NCI-H1105 (cell line): ENCODE data around the gene LACC1.

Experiments
- DNase-seq: peaks from one replicate; lab custom pipeline; 2025; lab: John Stamatoyannopoulos, UW

Gene LACC1

DNA sequence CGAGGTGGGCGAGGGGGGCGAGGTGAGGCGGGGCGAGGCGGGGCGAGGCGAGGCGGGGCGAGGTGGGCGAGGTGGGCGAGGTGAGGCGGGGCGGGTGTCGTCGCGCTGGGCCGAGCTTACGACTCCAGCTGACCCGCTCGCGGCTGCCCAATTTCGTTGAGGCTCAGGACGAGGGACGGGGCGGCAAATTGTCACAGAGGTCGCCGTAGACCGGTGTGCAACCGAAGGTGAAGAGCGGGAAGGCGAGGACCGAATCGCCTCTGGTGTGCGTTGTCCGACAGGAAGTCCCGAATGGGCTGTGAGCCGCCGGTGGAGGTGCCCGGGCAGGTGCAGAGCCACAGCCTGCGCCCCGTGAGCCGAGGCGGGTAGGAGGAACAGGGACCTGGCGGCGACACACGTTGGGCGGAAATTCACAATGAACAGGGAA lies at the start of gene LACC1:
TSS of gene LACC1 (plus strand) at position 150 of the 427 bp plus-strand sequence. CDS start 1,082 bp downstream, outside the sequence.
- no peak for DNase-seq

DNA sequence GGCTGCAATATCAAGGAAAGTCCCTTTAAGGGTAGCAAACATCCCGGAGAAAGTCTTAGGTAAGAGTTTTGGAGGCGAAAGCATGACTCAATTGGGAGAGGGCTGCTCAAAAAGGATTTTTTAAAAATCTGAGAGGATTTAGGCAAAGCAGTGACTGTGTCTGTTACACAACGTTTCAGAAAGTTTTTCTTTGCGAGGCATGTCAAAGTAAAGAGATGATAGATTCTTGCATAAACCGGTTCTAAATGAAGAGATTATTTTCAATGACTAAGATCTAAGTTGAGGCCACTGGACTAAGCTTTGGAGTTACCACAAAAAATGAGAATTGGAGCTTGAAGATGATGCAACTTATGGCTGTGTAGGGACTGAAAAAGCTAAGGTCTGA lies 49.2 kb upstream of the LACC1 start:
- DNase-seq = no peak

DNA sequence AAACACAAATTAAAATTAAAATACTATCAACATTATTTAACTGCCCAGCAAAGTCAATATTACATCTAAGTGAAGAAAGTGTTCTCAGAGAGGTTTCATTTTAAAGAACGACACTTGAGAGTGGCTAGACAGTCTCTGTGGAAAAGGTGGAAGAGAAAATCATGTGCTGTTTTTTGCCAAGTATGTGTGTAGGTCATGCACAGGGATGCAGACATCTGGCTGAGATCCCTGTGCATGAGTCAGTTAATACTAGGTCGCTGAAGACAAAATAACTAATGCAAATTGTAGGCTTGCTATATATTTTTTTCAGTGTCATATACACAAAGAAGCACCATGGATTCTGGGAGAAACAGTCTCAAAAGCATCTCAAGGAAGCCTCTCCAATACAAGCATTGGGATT lies 48.6 kb upstream of the LACC1 start:
- no peak for DNase-seq

DNA sequence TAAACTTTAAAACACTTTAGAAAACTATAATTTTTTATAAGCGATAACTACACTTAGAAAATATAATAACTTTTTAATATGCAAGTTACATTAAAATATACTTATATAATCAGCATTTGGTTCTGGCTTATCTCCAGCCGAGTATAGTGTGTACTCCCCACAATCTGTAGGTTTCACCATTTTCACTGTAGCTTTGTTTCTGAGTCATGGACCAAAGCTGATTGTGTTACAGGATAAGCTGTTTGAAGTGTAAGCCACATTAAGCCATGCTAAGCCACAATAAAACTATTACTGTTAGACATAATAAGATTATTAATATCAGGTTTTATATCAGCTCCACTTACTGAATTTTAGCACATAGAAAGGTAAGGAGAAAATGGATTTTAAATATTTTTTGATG lies 44.0 kb upstream of the LACC1 start:
- DNase-seq = no peak

DNA sequence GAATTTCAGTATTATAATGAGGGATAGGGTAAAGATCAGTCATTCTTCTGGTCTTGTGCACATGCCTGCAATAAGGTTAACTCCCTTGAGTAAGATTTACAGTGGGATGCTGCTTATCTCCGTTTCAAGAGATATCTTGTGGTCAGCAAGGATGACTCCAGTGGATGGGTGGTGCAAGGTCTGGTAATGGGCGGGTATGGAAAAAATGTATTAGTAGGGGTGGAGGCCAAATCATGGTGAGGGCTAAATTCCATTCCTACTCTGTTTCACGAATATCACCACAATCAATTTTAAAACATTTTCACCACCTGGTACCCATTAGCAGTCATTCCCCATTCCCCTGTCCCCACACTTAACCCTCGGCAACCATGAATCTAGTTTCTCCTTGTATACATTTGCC lies 40.8 kb upstream of the LACC1 start:
- no peak for DNase-seq

DNA sequence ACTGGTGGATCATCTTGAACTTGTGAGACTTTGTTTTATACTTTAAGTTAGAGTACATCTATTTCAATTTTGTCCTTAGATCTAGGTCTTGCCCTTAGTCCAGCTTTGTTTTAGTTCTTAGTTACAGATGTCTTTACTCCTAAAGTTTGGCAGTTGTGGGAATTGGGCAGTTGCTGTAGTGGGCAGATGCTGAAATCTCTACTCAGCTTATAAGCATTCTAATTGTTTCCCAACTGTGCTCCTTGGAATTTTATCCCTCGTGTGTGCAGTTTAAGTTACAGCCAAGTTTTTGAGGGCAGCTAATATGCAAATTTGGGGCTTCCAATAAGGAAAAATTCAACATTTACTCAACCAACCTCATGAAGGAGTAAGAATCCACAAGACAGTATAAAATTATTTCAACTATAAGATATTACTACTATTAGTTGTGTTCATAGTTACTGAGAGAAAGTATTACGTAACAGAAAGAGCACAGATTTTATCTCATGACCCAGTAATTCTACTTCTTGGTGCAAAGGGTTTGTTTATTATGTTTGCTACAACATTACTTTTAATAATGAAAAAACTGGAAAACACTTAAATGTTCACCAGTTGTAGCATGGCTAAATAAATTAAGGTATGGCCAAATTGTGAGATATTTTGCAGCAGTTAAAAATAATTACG lies 33.1 kb upstream of the LACC1 start:
- DNase-seq = no peak

DNA sequence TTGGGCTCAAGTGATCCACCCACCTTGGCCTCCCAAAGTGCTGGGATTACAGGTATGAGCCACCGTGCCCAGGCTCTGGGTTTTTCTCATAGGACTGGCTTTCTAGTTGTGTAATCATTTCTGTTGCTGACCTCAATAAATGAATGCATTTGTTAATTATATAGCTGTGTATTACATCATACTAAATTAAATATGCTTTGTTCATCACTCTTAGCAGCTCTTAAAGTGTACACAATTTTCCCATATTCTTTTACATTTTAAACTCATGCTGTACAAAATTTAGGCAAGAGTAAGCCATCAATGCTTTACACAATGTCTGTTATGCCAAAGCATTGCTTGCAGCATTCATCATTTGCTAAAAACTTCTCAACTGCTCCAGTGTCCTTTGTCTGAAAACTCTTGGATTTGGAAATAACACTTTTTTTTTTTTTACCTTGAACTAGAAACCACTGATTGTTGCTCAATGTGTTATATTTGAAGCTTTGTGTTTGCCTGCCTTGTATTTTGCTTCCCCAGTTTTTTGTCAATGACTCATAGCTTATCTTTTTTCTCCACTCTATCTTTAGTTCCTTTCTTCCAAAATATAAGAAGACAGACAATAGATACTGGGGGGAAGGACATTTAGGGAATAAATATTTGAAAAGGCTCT lies 31.6 kb upstream of the LACC1 start:
- no peak for DNase-seq

DNA sequence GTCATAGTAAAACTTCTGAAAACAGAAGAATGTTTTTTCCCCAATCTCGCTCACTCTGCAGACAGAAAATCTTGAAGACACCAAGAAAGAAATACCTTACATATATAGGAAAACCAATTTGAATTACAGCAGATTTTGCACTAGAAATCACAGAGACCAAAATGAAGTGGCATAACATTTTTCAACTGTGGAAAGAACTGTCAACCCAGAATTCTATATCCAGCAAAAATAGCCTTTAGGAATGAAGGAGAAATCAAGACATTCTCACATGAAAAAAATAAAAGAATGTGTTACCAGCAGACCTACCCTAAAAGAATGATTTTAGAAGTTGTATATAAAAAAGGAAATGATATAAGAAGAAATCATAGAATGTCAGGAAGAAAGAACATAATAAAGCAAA lies 28.8 kb upstream of the LACC1 start:
- DNase-seq = no peak

DNA sequence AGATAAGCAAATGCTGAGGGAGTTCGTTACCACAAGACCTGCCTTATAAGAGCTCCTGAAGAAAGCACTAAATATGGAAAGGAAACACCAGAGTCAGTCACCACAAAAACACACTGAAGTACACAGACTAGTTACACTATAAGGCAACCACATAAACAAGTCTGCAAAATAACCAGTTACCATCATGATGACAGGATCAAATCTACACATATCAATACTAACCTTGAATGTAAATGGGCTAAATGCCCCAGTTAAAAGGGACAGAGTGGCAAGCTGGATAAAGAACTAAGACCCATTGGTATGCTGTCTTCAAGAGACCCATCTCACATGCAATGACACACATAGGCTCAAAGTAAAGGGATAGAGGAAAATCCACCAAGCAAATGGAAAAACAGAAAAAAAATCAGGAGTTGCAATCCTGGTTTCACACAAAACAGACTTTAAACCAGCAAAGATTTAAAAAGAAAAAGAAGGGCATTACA lies 26.7 kb upstream of the LACC1 start:
- DNase-seq = no peak

DNA sequence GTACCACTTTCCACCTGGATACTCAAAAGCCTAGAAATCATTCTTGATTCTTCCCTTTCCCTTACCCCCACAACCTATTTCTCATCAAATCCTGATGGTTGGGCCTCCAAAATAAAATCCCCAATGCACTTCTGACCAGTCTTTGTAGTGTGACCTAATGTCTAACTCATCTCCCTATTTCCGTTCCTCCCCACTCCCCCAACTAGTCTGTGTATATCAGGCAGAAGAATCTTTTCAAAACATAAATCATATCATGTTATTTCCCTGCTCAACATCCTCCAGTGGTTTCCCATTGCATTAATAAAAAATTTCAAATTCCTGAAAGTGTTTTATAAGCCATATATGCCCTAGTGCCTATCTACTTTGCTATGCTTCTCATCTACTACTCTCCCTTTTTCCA lies 17.8 kb upstream of the LACC1 start:
- no peak for DNase-seq

DNA sequence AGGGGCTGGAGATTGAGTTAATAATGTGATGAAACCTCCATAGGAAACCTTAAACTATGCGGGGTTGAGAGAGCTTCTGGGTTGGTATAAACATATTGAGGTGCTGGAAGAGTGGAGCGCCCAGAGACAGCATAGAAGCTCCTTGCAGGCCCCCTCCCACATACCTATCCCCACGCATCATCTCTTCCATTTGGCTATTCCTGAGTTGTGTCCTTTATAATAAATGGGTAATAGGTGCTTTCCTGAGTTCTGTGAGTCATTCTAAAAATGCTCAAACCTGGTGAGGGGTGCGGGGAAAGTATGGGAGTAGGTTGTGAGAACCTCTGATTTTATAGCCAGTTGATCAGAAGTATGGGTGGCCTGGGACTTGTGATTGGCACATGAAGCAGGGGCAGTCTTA lies 14.8 kb upstream of the LACC1 start:
- DNase-seq = no peak

DNA sequence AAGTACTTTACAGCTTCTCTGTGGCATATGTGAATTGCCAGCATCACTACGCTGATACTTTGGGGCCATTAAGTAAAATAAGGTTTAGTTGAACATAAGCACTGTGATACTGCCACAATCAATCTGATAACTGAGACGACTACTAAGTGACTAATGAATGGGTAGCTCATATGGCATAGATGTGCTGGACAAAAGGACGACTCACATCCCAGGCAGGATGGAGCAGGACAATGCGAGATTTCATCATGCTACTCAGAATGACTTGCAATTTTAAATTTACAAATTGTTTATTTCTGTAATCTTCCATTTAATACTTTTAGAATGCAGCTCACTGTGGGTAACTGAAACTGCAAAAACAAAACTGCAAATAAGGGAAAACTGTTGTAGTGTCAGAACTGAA lies 13.8 kb upstream of the LACC1 start:
- no peak for DNase-seq

DNA sequence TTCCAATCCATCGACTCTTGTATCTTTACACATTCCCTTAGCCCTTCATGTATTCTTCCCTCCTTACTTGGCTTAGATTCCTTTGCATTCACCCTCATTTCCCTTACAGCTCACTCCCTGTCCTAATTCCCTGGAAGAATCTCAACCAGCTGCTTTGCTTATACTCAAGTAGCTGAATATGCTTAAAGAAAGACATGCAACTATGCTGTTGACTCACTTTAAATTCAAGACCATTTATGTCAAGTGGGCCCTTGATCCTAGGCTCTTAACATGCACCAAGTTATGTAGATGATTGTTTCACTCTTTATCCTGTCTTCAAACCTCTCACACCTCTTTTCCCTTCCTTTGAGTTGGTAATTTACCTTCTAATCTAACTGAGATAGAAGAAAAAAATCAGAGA lies 7.5 kb upstream of the LACC1 start:
- DNase-seq = no peak

DNA sequence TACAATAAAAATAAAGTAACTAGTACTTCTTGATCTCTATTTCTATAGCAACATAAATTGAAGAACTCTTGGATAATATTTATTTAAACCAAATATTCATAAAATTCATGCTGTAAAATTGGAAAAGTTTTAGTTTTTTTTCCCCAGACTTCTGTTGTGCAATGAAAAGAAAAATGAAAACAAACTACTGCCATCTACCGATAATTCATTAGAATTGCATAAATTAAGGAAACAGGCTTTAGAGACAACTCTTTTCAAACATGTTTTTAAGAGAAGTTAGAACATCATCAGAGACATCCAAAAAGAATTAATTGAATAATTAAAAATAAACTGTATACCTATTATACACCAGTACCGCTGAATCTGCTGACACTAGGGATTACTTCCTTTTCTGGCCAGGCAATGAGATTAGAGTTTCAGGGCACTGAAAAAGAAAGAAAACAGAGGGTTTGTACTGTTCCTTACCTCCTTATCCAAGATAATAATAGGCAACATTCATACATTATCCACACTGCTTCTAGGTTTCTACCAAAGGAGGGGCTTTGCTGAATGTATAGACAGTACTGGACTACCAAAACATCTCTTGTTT lies 5.1 kb upstream of the LACC1 start:
- no peak for DNase-seq

DNA sequence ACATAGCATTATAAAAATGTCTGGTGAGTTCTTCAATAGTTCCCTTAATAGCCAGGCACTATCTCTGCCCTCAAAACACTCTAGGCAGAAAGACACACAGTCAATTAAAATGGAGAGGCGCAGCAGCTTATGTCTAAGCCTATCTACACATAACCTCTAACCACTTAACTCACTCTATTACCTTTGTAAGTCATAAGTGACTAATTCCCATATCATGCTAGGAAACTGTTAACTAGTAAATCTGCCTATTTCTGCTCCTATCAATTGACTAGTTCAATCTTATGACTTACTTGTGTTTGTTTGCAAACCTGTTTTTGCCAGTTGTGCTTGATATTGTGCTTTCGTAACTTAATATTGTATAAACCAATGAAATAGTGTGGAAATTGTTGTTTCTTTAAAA lies 3.3 kb upstream of the LACC1 start:
- no peak for DNase-seq

DNA sequence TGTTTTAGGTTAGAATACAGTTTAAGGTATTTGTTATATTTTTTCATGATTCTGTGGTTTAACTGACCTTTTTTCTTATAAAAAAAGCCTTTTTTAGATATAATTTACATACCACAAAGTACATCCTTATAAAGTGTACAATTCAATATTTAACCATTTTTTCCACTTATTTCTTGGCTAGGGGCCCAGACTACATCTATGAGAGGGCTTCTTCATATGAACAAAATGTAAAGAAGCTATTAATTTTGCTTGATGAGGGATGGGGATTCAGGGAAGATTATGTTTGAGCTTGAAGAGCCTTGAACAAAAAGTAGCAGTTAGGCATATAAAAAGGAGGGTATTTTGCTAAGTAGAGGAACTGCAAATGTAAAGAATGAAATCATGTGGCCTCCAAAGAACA lies 2.4 kb upstream of the LACC1 start:
- no peak for DNase-seq

DNA sequence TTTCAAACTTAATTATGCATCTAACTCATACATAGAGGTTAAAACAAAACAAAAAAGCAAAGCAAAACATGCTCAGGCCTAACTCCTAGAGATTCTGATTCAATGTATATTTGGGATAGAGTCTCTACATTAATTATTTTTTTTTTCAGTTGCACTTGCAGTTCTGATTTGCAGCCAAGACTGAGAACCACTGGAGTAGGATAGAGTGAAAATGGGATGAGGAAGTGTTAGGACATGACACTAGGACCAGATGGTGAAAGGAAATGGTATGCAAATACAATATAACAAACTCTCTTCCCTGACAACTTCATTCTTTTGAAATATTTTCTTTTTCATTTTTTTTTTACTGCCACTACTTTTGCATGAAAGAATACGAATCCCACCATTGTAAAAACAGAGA lies 1.9 kb upstream of the LACC1 start:
- no peak for DNase-seq

DNA sequence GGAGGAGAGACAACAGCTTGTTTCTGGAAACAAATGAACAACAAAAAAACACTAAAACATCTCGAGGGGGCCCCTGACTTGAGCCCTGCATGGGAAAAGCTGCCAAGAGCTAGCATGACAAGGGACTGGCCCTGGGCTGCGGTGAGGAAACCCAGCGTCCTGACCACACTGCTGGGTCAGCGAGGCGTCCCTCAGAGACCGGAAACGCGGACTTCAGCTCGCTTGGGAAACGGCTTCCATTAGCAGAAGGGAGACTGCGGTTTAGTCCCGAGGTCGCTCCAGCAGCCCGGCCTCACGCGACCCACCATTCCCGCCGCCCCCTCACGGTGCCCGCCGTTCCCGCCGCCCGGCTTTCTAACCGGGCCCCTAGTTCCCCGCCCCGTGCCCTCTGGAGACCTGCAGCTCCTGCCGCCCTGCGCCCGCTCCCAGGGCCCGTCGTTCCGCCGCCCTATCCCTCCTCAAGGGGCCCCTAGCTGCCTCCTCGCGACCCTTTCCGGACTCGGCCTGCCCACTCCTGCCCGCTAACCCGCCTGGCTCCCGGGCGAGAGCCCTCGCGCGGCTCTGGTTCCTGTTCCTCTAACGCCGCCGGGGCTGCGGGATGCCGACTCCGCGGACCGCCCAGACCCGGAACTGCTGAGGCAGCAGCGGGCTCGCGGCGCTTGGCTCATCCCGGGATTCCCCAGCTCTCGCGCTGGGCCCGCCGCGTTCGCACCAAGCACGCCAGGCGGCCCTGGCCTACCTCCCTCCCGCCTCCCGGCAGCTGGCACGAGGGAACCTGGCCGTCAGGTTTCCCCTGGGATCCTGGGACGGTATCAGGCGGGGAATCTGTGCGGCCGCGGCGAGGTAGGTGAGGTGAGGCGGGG lies 581 bp upstream of the LACC1 start, which contains the start of gene CCDC122:
TSS of gene CCDC122 (minus strand) at position 849 of the 863 bp plus-strand sequence. CDS start 10,364 bp downstream, outside the sequence.
- DNase-seq = no peak

DNA sequence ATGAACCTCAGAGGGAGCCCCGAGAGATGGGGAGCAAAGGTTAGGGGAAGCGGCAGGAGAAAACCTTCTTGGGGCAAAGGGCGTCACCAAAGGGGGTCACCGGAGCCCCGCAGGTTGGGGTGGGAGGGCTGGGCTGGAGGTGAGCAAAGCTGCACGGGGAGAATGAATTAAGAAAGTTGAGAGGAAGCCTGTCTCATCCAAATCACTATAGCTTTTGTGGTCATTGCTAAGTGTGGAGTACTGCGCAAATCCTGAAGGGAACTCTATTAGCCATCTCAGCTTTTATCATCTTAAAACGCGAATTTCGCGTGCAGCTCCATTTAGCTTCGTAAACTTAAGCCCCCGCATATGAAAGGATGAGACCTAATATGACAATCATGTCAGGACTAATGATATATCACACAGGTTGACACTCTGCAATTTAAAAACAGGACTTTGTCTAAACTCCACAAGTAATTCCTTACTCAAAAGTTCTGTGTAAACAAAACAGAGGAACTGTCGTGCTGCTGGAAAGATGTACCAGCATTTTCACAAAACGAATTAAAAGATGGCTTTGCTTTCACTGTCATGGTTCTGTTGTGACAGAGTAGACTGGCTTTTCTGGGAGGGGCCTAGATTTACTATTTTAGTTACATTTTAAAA lies 631 bp downstream of the LACC1 start:
- no peak for DNase-seq

DNA sequence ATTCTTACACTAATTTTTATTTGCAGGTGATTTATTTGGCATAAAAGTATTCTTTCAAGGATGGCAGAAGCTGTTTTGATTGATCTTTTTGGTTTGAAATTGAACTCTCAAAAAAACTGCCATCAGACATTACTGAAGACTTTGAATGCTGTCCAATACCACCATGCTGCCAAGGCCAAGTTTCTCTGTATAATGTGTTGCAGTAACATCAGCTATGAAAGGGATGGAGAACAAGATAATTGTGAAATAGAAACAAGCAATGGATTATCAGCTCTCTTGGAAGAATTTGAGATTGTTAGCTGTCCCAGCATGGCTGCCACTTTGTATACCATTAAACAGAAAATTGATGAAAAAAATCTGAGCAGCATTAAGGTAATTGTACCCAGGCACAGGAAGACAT lies 1.2 kb downstream of the LACC1 start:
- no peak for DNase-seq

DNA sequence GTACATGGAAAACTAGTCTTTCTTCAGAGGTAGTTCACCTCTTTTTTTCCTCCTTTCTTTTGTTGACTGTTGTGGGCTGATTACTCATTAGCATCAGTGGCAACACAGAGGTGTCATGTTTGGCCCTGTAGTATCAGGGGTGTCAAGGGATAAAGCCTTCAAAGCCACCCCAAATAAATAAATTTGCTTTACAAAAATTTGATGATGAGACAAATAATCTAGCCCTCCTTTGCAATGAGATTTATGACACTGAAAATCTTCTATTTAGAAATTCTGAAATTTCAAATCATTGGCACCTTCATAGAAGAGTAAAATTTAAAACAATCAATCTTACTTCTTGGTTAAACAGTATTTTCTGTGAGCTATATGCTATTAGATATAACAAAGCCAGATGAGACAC lies 1.9 kb downstream of the LACC1 start:
- DNase-seq = no peak

DNA sequence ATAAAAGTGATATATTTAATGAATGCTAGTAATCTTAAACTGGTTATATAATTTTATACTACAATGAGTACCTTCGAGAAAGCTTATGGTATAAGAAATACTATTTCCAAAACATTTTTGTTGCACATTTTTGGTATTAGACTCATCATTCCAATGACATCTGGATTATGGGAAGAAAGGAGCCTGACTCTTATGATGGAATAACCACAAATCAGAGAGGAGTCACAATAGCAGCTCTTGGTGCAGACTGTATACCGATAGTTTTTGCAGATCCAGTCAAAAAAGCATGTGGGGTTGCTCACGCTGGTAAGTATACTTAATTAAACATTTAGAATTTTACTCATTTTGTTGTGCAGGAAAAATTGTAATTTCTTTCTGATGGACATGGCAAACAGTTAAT lies 3.9 kb downstream of the LACC1 start:
- no peak for DNase-seq
